Uterus (tissue), 2 donors: Measurements from ENCODE around the gene PAOX.

Experiments
- CTCF ChIP-seq, 4 experiments: fragments of 200-600 bp in 2 of 4; fragments of 450-650 bp in 2 of 4; sonication (generic) in 2 of 4; IDR thresholded peaks; one replicate each; pipeline ENCODE4 v1.5.1; 2016 to 2019; ENCODE audit warnings: antibody characterized with exemption in 4 of 4, mild to moderate bottlenecking in 2 of 4, moderate library complexity in 1 of 4
- POLR2A ChIP-seq, 2 donors: fragments of 450-650 bp; IDR thresholded peaks; one replicate each; pipeline ENCODE4 v1.6.1; 2016; ENCODE audit warnings: antibody characterized with exemption in 2 of 2, mild to moderate bottlenecking in 1 of 2, moderate library complexity in 1 of 2

DNA sequence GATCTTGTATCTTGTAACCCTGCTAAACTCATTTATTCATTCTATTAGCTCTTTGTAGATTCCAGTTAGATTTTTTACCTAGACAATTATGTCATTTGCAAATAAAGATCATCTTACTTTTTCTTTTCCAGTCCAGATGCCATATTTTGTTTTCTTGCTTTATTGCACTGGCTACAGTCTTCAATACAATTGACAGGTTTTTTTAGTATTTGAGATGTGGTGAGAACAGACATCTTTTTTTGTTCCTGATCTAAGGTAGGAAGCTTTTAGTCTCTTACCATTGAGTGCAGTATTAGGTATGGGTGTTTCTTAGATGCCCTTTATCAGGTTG, 33.3 kb downstream of the PAOX start:
- no peak for TF ChIP-seq POLR2A (IDR thresholded peaks at IDR 0.05)
- TF ChIP-seq CTCF (IDR thresholded peaks at IDR 0.05), result no peak
